ENCODE measurements around the gene DHRS4L2. TPM values are rescaled to one million over a fixed set of nuclear protein-coding genes. Genes with fewer than 3 reads are reported as not detected.

Gene DHRS4L2
- polyA plus RNA-seq, 1 donor (not counting 4 experiments of a cell fraction or from before 2014, with no cell fraction given), result 18.1 TPM

GRCh38 chr14:24051176-24051788 is 62.6 kb downstream of the DHRS4L2 start:
- no peak overlapping the region for H3K27ac ChIP-seq (ENCODE audit: control insufficient read depth, insufficient read depth, low read length)
- TF ChIP-seq EZH2 (IDR thresholded peaks at IDR 0.05; ENCODE audit: low read length) (no peak), CTCF (optimal IDR thresholded peaks at IDR 0.05 in 1 of 3, IDR thresholded peaks at IDR 0.05 in 1 of 3, conservative IDR thresholded peaks at IDR 0.05 in 1 of 3; ENCODE audit: extremely low read depth in 1 of 3, insufficient read depth in 2 of 3, low read length in 3 of 3) (no peak)
- peak overlapping the region; percentile 44 for H3K9ac ChIP-seq (ENCODE audit: control insufficient read depth, extremely low read depth, insufficient read depth, low read length)
- peak overlapping the region; percentile 86 for H3K4me2 ChIP-seq (ENCODE audit: control insufficient read depth, extremely low read depth, insufficient read depth, low read depth, low read length)
- H3K79me2 ChIP-seq (ENCODE audit: control insufficient read depth, insufficient read depth, low read length), result no peaks in the 10 kb centered on the region
- no peaks in the 10 kb centered on the region for H3K9me1 ChIP-seq (ENCODE audit: control insufficient read depth, extremely low read depth, insufficient read depth, low read length)
- peak overlapping the region; percentile 37 to 67 (median 67) for H3K4me3 ChIP-seq (ENCODE audit: control insufficient read depth in 2 of 3, extremely low read depth in 1 of 3, insufficient read depth in 2 of 3, low read depth in 1 of 3, low read length in 3 of 3)
- H4K20me1 ChIP-seq (ENCODE audit: control insufficient read depth, extremely low read depth, insufficient read depth, low read length), result no peaks in the 10 kb centered on the region
- dilution Hi-C loops (cut with MboI; ENCODE audit: extremely low pct_ligation_motif_present, low sequenced_read_pairs), result no loop called here
- no peak for FAIRE-seq
- H3K4me1 ChIP-seq (ENCODE audit: control insufficient read depth, extremely low read depth, insufficient read depth, low read length), result peaks cover 7% of the 10 kb centered on the region
- H3K36me3 ChIP-seq (ENCODE audit: control insufficient read depth in 2 of 2, extremely low read depth in 1 of 2, insufficient read depth in 2 of 2, low read length in 2 of 2), result no peaks in the 10 kb centered on the region
- H2AFZ ChIP-seq (ENCODE audit: control insufficient read depth, low read length), result peak overlapping the region; percentile 71
- H3K27me3 ChIP-seq (ENCODE audit: control insufficient read depth, extremely low read depth, insufficient read depth, low read length), result no peaks in the 10 kb centered on the region
- DNase-seq (ENCODE audit: low read depth, low spot score), result no peak
- no peaks in the 10 kb centered on the region for H3K9me3 ChIP-seq (ENCODE audit: control insufficient read depth, low read depth, low read length)

- Histone ChIP-seq H3K9me3 (ENCODE audit: control insufficient read depth, low read depth, low read length) (no peaks in the 10 kb centered on the region), H3K9me1 (ENCODE audit: control insufficient read depth, extremely low read depth, insufficient read depth, low read length) (no peaks in the 10 kb centered on the region), H3K79me2 (ENCODE audit: control insufficient read depth, insufficient read depth, low read length) (no peaks in the 10 kb centered on the region), H3K27me3 (ENCODE audit: control insufficient read depth, extremely low read depth, insufficient read depth, low read length) (no peaks in the 10 kb centered on the region), H3K4me1 (ENCODE audit: control insufficient read depth, extremely low read depth, insufficient read depth, low read length) (peaks cover 7% of the 10 kb centered on the region), H3K27ac (ENCODE audit: control insufficient read depth, insufficient read depth, low read length) (no peak within 1 kb of the TSS), H3K9ac (ENCODE audit: control insufficient read depth, extremely low read depth, insufficient read depth, low read length) (peak within 1 kb of the TSS; percentile 44), H4K20me1 (ENCODE audit: control insufficient read depth, extremely low read depth, insufficient read depth, low read length) (no peaks in the 10 kb centered on the region), H3K4me2 (ENCODE audit: control insufficient read depth, extremely low read depth, insufficient read depth, low read depth, low read length) (peak within 1 kb of the TSS; percentile 86), H2AFZ (ENCODE audit: control insufficient read depth, low read length) (peak within 1 kb of the TSS; percentile 71), H3K36me3 (ENCODE audit: control insufficient read depth in 2 of 2, extremely low read depth in 1 of 2, insufficient read depth in 2 of 2, low read length in 2 of 2) (no peaks in the 10 kb centered on the region), H3K4me3 (ENCODE audit: control insufficient read depth in 2 of 3, extremely low read depth in 1 of 3, insufficient read depth in 2 of 3, low read depth in 1 of 3, low read length in 3 of 3) (peak within 1 kb of the TSS; percentile 37 to 67 (median 67))
- no peak for FAIRE-seq
- dilution Hi-C loops (cut with MboI; ENCODE audit: extremely low pct_ligation_motif_present, low sequenced_read_pairs), result no loop called here
- no peak for DNase-seq (ENCODE audit: low read depth, low spot score)
- no peak for TF ChIP-seq CTCF (optimal IDR thresholded peaks at IDR 0.05 in 1 of 3, IDR thresholded peaks at IDR 0.05 in 1 of 3, conservative IDR thresholded peaks at IDR 0.05 in 1 of 3; ENCODE audit: extremely low read depth in 1 of 3, insufficient read depth in 2 of 3, low read length in 3 of 3)
- TF ChIP-seq EZH2 (IDR thresholded peaks at IDR 0.05; ENCODE audit: low read length), result no peak
Observed at GRCh38 chr14:24051789-24052655, 63.3 kb downstream of the DHRS4L2 start, which contains the start of gene CARMIL3. Gene CARMIL3 (plus strand): TSS chr14:24052009. CDS start chr14:24052154, 145 bp downstream.

All from keratinocyte (primary cell).